WTC11 (cell line): ENCODE data around the gene TEN1. TPM values are rescaled to one million over a fixed set of nuclear protein-coding genes. Genes with fewer than 3 reads are reported as not detected.

Experiments used
- ATAC-seq: fragments of 200-7000 bp; cut with Tn5 transposase; 2 replicates; pipeline ENCODE4 v1.10.0; 2021; ENCODE audit warnings: mild to moderate bottlenecking, moderate library complexity
- CTCF ChIA-PET: fragments of 300-600 bp; sonication (Branson Sonifier 250); formaldehyde crosslinking; loops from one replicate; lab custom pipeline; 2021; ENCODE audit warnings: antibody characterized with exemption; lab: Charles Lee
- POLR2A ChIA-PET: fragments of 350-600 bp; sonication (Branson Sonifier 250); formaldehyde crosslinking; loops from one replicate; lab custom pipeline; 2021; ENCODE audit warnings: antibody characterized with exemption; lab: Charles Lee
- DNase-seq: peaks from one replicate; pipeline ENCODE4 v3.0.0; 2021; ENCODE audit warnings: low spot score
- H3K27ac Mint-ChIP-seq: 2 replicates; pipeline ENCODE4 v1.8.0; 2021; ENCODE audit warnings: mixed read lengths
- H3K27me3 Mint-ChIP-seq: 2 replicates; pipeline ENCODE4 v1.8.0; 2021; ENCODE audit warnings: low read depth, mild to moderate bottlenecking, moderate library complexity, mixed read lengths
- H3K36me3 Mint-ChIP-seq: 2 replicates; pipeline ENCODE4 v1.8.0; 2021; ENCODE audit warnings: mixed read lengths
- H3K4me1 Mint-ChIP-seq: 2 replicates; pipeline ENCODE4 v1.8.0; 2022; ENCODE audit warnings: mixed read lengths
- H3K4me3 Mint-ChIP-seq: 2 replicates; pipeline ENCODE4 v1.8.0; 2021; ENCODE audit warnings: mild to moderate bottlenecking, moderate library complexity, mixed read lengths
- H3K9me3 Mint-ChIP-seq: 2 replicates; pipeline ENCODE4 v1.8.0; 2021; ENCODE audit warnings: mixed read lengths
- ATF1 ChIP-seq: sonication (generic); formaldehyde crosslinking; IDR thresholded peaks from 2 replicates; pipeline ENCODE4 v1.8.1; 2023; ENCODE audit warnings: mild to moderate bottlenecking, moderate library complexity, missing genetic modification reagents
- CDX4 ChIP-seq: fragments of 250-450 bp; sonication (Bioruptor Pico); IDR thresholded peaks from 2 replicates; pipeline ENCODE4 v1.9.0; 2021; ENCODE audit warnings: moderate library complexity, mild to moderate bottlenecking, inconsistent platforms, borderline replicate concordance
- CREB1 ChIP-seq: sonication (generic); formaldehyde crosslinking; IDR thresholded peaks from 2 replicates; pipeline ENCODE4 v1.8.0; 2023; ENCODE audit warnings: mild to moderate bottlenecking, missing genetic modification reagents
- ERG ChIP-seq: fragments of 250-450 bp; sonication (Bioruptor Pico); IDR thresholded peaks from 2 replicates; pipeline ENCODE4 v1.8.0; 2021; ENCODE audit warnings: mild to moderate bottlenecking
- FOXJ3 ChIP-seq: sonication (generic); formaldehyde crosslinking; IDR thresholded peaks from 2 replicates; pipeline ENCODE4 v1.9.0; 2021; ENCODE audit warnings: missing genetic modification reagents, mild to moderate bottlenecking, borderline replicate concordance
- FOXK1 ChIP-seq: sonication (generic); formaldehyde crosslinking; IDR thresholded peaks from 2 replicates; pipeline ENCODE4 v1.8.0; 2022; ENCODE audit warnings: mild to moderate bottlenecking, moderate library complexity, missing genetic modification reagents
- HMGA2 ChIP-seq: fragments of 250-450 bp; sonication (Bioruptor Pico); IDR thresholded peaks from 2 replicates; pipeline ENCODE4 v1.4.0; 2021; ENCODE audit warnings: mild to moderate bottlenecking, moderate library complexity
- KAT7 ChIP-seq: sonication (generic); formaldehyde crosslinking; IDR thresholded peaks from 2 replicates; pipeline ENCODE4 v1.8.1; 2023; ENCODE audit warnings: missing genetic modification reagents, mild to moderate bottlenecking, borderline replicate concordance
- MAX ChIP-seq: sonication (generic); formaldehyde crosslinking; IDR thresholded peaks from 2 replicates; pipeline ENCODE4 v1.8.0; 2022; ENCODE audit warnings: mild to moderate bottlenecking, missing genetic modification reagents
- MYBL2 ChIP-seq: sonication (generic); formaldehyde crosslinking; IDR thresholded peaks from 2 replicates; pipeline ENCODE4 v1.8.1; 2023; ENCODE audit warnings: mild to moderate bottlenecking, moderate library complexity, missing genetic modification reagents
- NR1H2 ChIP-seq: sonication (generic); formaldehyde crosslinking; IDR thresholded peaks from 2 replicates; pipeline ENCODE4 v1.9.0; 2021; ENCODE audit warnings: mild to moderate bottlenecking, moderate library complexity, missing genetic modification reagents
- NR2C2 ChIP-seq: sonication (generic); formaldehyde crosslinking; IDR thresholded peaks from 2 replicates; pipeline ENCODE4 v1.8.0; 2022; ENCODE audit warnings: mild to moderate bottlenecking, missing genetic modification reagents
- OVOL2 ChIP-seq: fragments of 250-450 bp; sonication (Bioruptor Pico); IDR thresholded peaks from 2 replicates; pipeline ENCODE4 v1.9.0; 2021; ENCODE audit warnings: mild to moderate bottlenecking, borderline replicate concordance
- PRRX2 ChIP-seq: fragments of 250-450 bp; sonication (Bioruptor Pico); IDR thresholded peaks from 2 replicates; pipeline ENCODE4 v1.8.0; 2021; ENCODE audit warnings: mild to moderate bottlenecking
- TCF7 ChIP-seq: sonication (generic); formaldehyde crosslinking; IDR thresholded peaks from 2 replicates; pipeline ENCODE4 v1.8.0; 2022; ENCODE audit warnings: mild to moderate bottlenecking, low read depth, missing genetic modification reagents, moderate library complexity
- TEAD4 ChIP-seq: sonication (generic); formaldehyde crosslinking; IDR thresholded peaks from 2 replicates; pipeline ENCODE4 v1.8.0; 2022; ENCODE audit warnings: mild to moderate bottlenecking, missing genetic modification reagents
- TP53 ChIP-seq: sonication (generic); formaldehyde crosslinking; IDR thresholded peaks from 2 replicates; pipeline ENCODE4 v1.8.1; 2023; ENCODE audit warnings: mild to moderate bottlenecking, missing genetic modification reagents
- ZNF121 ChIP-seq: sonication (generic); formaldehyde crosslinking; IDR thresholded peaks from 2 replicates; pipeline ENCODE4 v1.8.0; 2023; ENCODE audit warnings: missing genetic modification reagents
- ZNF317 ChIP-seq: sonication (generic); formaldehyde crosslinking; IDR thresholded peaks from 2 replicates; pipeline ENCODE4 v1.8.1; 2023; ENCODE audit warnings: low read depth, mild to moderate bottlenecking, moderate library complexity, missing genetic modification reagents, borderline replicate concordance
- ZNF396 ChIP-seq: fragments of 250-450 bp; sonication (Bioruptor Pico); IDR thresholded peaks from 2 replicates; pipeline ENCODE4 v1.8.0; 2021; ENCODE audit warnings: mild to moderate bottlenecking, moderate library complexity, borderline replicate concordance
- total RNA-seq: library from RNA; stranded (reverse); gene quantifications from 3 replicates; pipeline ENCODE4 v1.2.3, GENCODE V29; 2021
- TF ChIP-seq, protein P1 (sequence below): fragments of 250-450 bp; sonication (Bioruptor Pico); IDR thresholded peaks from 2 replicates; pipeline ENCODE4 v1.9.0; 2021; ENCODE audit warnings: mild to moderate bottlenecking
- TF ChIP-seq, protein P2 (sequence below): sonication (generic); formaldehyde crosslinking; IDR thresholded peaks from 2 replicates; pipeline ENCODE4 v1.8.0; 2022; ENCODE audit warnings: missing genetic modification reagents
- TF ChIP-seq, protein P3 (sequence below): fragments of 250-450 bp; sonication (Bioruptor Pico); conservative IDR thresholded peaks from 2 replicates; pipeline ENCODE4 v1.9.0; 2021; ENCODE audit warnings: mild to moderate bottlenecking

TEN1 gene
- total RNA-seq, 1 experiment from 2014 or later = 15.6 TPM

- peaks cover 36% of the 10 kb centered on the region for H3K36me3 Mint-ChIP-seq
- CTCF ChIA-PET = interaction anchor here (3.0 kb wide), 1 partner anchor 33 kb away, joined by 13 read pairs; no protein-coding TSS in a partner anchor
- TF ChIP-seq, protein P1, sequence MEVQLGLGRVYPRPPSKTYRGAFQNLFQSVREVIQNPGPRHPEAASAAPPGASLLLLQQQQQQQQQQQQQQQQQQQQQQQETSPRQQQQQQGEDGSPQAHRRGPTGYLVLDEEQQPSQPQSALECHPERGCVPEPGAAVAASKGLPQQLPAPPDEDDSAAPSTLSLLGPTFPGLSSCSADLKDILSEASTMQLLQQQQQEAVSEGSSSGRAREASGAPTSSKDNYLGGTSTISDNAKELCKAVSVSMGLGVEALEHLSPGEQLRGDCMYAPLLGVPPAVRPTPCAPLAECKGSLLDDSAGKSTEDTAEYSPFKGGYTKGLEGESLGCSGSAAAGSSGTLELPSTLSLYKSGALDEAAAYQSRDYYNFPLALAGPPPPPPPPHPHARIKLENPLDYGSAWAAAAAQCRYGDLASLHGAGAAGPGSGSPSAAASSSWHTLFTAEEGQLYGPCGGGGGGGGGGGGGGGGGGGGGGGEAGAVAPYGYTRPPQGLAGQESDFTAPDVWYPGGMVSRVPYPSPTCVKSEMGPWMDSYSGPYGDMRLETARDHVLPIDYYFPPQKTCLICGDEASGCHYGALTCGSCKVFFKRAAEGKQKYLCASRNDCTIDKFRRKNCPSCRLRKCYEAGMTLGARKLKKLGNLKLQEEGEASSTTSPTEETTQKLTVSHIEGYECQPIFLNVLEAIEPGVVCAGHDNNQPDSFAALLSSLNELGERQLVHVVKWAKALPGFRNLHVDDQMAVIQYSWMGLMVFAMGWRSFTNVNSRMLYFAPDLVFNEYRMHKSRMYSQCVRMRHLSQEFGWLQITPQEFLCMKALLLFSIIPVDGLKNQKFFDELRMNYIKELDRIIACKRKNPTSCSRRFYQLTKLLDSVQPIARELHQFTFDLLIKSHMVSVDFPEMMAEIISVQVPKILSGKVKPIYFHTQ (CRISPR knock-in tag) = no peak
- TF ChIP-seq TCF7 (no peak), HMGA2 (CRISPR knock-in tag) (no peak), CREB1 (CRISPR knock-in tag) (no peak), FOXK1 (no peak), OVOL2 (CRISPR knock-in tag) (no peak), KAT7 (no peak), ZNF121 (CRISPR knock-in tag) (no peak), FOXJ3 (no peak), MAX (no peak), TP53 (CRISPR knock-in tag) (no peak), NR1H2 (CRISPR knock-in tag) (no peak)
- TF ChIP-seq, protein P2, sequence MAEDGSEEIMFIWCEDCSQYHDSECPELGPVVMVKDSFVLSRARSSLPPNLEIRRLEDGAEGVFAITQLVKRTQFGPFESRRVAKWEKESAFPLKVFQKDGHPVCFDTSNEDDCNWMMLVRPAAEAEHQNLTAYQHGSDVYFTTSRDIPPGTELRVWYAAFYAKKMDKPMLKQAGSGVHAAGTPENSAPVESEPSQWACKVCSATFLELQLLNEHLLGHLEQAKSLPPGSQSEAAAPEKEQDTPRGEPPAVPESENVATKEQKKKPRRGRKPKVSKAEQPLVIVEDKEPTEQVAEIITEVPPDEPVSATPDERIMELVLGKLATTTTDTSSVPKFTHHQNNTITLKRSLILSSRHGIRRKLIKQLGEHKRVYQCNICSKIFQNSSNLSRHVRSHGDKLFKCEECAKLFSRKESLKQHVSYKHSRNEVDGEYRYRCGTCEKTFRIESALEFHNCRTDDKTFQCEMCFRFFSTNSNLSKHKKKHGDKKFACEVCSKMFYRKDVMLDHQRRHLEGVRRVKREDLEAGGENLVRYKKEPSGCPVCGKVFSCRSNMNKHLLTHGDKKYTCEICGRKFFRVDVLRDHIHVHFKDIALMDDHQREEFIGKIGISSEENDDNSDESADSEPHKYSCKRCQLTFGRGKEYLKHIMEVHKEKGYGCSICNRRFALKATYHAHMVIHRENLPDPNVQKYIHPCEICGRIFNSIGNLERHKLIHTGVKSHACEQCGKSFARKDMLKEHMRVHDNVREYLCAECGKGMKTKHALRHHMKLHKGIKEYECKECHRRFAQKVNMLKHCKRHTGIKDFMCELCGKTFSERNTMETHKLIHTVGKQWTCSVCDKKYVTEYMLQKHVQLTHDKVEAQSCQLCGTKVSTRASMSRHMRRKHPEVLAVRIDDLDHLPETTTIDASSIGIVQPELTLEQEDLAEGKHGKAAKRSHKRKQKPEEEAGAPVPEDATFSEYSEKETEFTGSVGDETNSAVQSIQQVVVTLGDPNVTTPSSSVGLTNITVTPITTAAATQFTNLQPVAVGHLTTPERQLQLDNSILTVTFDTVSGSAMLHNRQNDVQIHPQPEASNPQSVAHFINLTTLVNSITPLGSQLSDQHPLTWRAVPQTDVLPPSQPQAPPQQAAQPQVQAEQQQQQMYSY (CRISPR knock-in tag) = no peak
- TF ChIP-seq, all 79 proteins: peak for 0
- H3K4me3 Mint-ChIP-seq = no peak overlapping the region
- no peak for ATAC-seq
- H3K27ac Mint-ChIP-seq = peak overlapping the region; percentile 46
- no peak for DNase-seq
- no peaks in the 10 kb centered on the region for H3K9me3 Mint-ChIP-seq
- H3K4me1 Mint-ChIP-seq = peaks cover 20% of the 10 kb centered on the region
- POLR2A ChIA-PET = no interaction called here
- no peaks in the 10 kb centered on the region for H3K27me3 Mint-ChIP-seq
These were observed 59.0 kb downstream of the TEN1 start for GRCh38 chr17:76038050-76038449.

- ChIA-PET POLR2A (no interaction called here), CTCF (interaction anchor here (0.9 to 1.0 kb wide), 2 partner anchors 25 to 34 kb away, joined by 3 to 5 read pairs; no protein-coding TSS in a partner anchor)
- H3K27ac Mint-ChIP-seq = no peak overlapping the region
- peaks cover 20% of the 10 kb centered on the region for H3K4me1 Mint-ChIP-seq
- DNase-seq = no peak
- no peaks in the 10 kb centered on the region for H3K9me3 Mint-ChIP-seq
- no peak for ATAC-seq
- no peaks in the 10 kb centered on the region for H3K27me3 Mint-ChIP-seq
- peaks cover 47% of the 10 kb centered on the region for H3K36me3 Mint-ChIP-seq
- H3K4me3 Mint-ChIP-seq = no peak overlapping the region
- no peak for TF ChIP-seq ZNF396 (CRISPR knock-in tag)
- TF ChIP-seq ZNF317 (CRISPR knock-in tag) = no peak
- TF ChIP-seq, protein P3, sequence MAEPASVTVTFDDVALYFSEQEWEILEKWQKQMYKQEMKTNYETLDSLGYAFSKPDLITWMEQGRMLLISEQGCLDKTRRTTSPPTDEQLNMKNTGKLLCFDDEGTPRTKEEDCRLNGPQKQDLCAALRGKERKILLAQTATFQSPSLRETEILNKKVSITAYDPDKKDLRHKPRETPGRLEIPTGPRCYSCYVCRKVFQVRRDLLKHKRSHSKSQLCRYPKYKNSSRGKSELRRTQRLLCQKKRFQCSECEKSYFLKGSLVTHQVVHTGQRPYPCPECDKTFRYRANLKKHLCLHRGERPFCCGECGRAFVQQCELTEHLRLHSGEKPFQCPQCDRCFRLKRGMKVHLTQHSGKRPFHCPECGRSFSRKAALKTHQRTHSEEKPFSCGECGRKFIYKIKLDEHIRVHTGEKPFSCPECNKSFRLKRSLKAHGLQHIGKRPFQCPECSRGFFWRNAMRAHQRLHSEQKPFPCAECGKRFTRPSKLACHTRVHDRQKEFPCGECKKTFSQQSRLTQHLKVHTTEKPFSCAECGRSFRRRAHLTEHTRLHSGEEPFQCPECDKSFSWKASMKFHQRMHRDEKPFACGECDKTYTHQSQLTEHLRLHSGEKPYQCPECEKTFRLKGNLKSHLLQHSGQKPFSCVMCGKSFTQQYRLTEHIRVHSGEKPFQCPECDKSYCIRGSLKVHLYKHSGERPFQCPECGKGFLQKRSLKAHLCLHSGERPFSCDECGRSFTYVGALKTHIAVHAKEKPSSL (CRISPR knock-in tag) = no peak
- TF ChIP-seq KAT7 = no peak
- TF ChIP-seq NR2C2 (CRISPR knock-in tag) = no peak
- TF ChIP-seq CDX4 (CRISPR knock-in tag) = no peak
- TF ChIP-seq ATF1 = no peak
- TF ChIP-seq TEAD4 (CRISPR knock-in tag) = no peak
- TF ChIP-seq ERG (CRISPR knock-in tag) = no peak
- TF ChIP-seq MYBL2 (CRISPR knock-in tag) = no peak
- no peak for TF ChIP-seq FOXJ3
- no peak for TF ChIP-seq CREB1 (CRISPR knock-in tag)
- no peak for TF ChIP-seq PRRX2 (CRISPR knock-in tag)
These were observed 60.1 kb downstream of the TEN1 start for GRCh38 chr17:76039121-76039520.
